HG02571 (cell line): ENCODE results near the gene PIGW.
"Not testable (repeated sequence)": the region's sequence is repeated elsewhere in the genome, so short reads cannot be mapped to it uniquely, and the experiment has no call there.

Source experiments
- ATAC-seq: cut with Tn5 transposase; IDR thresholded peaks from one replicate; pipeline ENCODE4 v1.9.1; 2021; ENCODE audit warnings: mild to moderate bottlenecking, moderate library complexity; ENCODE audit not compliant: unreplicated experiment

The PIGW gene

GRCh38 chr17:36507266-36507665 lies 27.5 kb upstream of the PIGW start:
- no peak for ATAC-seq

DNA sequence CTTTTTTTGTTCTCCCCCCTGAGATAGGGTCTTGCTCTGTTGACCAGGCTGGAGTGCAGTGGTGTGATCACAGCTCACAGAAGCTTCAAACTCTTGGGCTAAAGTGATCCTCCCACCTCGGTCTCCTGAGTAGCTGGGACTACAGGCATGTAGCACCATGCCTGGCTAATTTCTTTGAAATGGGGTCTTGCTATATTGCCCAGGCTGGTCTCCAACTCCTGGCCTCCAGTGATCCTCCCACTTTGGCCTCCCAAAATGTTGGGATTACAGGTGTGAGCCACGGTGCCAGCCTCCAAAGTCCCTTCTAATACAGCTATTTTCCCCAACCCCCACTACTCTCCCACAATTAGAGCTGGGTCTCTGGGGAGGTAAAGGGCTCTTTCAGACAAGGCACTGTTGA lies 26.3 kb upstream of the PIGW start:
- not testable (repeated sequence) for ATAC-seq

DNA sequence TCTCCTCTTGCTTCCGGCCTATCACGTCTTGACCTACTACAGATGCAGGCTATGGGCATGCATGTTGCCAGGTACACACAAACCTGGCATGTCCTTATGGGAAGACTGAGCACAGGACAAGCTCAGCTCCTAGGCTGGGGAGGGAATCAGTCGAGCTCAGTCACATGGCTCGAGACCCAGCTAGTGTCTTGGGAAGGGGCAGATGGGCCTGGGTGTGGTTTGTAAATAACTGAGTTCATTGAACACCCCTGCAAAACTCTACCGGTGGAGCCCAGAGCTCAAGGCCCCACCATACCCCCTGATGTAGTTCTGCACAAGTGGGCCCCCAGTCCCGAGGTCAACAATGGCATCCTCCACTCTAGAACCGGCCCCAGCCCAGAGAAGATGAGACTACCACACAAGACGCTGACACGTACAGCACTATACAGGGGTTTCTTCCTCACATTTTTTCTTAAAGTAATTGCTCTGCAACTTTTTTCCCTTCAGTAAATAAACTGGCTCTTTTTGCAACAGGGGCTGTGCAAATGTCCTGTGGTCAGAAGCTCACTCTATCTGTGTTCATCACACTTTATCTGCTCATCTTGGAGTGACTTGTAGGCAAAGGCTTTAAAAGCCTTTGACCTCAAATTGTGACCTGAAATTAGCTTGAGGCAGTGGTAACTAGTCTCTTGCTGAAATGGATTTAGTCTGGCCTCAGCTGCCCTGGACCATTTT lies 25.4 kb upstream of the PIGW start:
- ATAC-seq, result no peak

- no peak for ATAC-seq
These were observed 24.2 kb upstream of the PIGW start for GRCh38 chr17:36510636-36511035.

- ATAC-seq, result no peak
These were observed 23.6 kb upstream of the PIGW start for GRCh38 chr17:36511216-36511615.

GRCh38 chr17:36512641-36513040 lies 22.1 kb upstream of the PIGW start:
- ATAC-seq, result no peak

GRCh38 chr17:36514856-36515255 lies 19.9 kb upstream of the PIGW start:
- ATAC-seq, result no peak

GRCh38 chr17:36515837-36516236 lies 18.9 kb upstream of the PIGW start:
- no peak for ATAC-seq

DNA sequence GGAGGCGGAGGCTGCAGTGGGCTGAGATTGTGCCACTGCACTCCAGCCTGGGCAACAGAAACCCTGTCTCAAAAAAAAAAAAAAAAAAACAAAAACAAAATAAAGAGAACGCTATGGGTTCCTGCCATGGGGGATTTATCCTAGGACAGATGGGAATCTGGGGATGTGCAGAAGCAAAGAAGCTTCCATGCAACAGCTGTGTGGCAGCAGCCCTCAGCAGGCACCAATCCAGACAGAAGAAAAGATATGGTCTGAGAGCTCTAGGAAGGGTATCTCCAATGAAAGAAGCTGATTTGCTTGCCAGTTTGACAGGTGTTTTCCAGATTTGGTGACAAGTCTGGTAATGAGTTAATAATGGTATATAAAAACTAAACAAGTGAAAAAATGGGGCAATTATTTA lies 11.7 kb upstream of the PIGW start:
- ATAC-seq, result no peak

DNA sequence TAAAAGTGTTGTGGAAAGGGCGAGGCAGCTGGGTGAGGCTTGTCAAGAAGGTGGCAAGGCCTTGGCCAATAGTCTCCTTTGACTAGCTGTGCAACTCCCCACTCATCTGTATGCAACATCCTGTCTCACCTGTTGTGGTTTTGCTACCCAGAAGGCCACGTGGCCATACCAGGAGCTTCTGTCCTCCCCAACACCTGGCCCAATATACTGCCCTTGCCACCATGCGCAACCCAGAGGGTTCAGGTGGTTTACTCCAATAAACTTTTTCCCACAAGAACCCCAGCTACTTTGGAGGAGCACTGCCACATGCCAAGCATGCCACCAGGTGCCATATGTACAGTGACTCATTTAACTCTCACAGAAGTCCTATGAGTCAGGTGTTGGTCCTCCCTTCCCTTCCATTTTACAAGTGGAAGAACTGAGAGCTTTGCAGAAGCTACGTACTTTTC lies 10.3 kb upstream of the PIGW start:
- ATAC-seq, result no peak

DNA sequence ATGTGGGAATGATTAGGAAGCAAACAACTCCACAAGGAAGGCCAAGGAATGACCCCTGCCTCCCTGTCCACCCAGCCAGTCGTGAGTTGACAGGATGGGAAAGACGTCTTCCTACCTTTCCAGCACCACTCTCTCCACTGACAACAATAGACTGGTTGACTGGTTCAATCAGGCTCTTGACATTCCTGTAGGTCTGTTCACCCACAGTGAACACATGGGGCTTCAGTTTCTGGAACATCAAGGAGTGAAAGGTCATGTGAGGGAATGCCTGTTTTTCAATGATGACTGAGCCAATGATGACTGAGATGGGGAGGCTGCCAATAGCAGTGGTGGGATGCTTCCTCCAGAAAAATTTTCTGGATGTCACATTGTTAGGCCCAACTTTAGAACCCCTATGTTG lies 9.7 kb upstream of the PIGW start:
- no peak for ATAC-seq

DNA sequence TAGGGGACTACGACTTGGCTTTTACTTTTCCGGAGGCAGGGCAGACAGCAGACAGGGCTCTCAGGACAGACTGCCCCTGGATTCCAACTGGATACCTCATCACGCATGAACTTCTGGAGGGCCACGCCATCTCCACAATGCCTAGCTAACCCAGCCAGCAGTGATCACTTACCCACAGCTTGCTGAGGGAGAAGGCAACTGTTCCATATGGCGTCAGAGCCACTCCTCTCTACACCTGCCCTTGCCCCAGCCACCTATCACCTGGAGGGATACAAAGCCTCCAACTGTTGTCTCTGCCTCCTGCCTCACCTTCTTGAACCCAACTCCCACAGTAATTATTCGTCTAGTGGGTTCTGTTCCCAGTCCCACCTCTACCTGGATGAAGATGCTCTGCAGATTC lies 8.9 kb upstream of the PIGW start:
- no peak for ATAC-seq

DNA sequence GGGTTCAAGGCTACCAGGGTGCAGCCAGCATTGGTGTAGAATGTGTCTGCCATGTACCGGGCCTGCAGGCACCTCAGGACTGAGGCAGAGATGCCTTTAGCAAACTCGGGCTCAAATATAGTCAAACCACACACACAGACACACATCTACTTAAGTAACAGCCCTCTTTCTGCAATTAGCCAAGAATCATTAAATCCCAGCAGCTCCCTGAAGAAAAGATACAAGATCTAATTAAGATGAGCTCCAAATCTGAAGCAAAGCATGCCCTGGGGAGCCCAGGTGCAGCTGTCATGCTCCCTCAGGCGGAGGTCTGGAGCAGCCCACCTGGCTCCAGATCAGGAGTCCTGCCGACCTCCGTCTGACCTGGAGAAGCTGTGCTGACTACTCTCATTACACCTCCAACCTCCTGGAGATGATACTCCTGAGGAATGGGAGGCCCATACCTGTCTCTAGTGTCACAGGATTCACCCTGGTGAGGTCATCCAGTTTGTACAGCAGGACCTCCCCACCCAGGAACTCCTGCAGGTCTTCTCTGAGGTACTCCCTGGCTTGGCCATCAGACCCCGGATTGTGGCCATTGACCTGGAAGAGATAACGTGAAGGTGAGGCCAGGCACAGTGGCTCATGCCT lies 7.1 kb upstream of the PIGW start:
- ATAC-seq, result no peak

GRCh38 chr17:36529121-36529520 lies 5.7 kb upstream of the PIGW start:
- no peak for ATAC-seq

DNA sequence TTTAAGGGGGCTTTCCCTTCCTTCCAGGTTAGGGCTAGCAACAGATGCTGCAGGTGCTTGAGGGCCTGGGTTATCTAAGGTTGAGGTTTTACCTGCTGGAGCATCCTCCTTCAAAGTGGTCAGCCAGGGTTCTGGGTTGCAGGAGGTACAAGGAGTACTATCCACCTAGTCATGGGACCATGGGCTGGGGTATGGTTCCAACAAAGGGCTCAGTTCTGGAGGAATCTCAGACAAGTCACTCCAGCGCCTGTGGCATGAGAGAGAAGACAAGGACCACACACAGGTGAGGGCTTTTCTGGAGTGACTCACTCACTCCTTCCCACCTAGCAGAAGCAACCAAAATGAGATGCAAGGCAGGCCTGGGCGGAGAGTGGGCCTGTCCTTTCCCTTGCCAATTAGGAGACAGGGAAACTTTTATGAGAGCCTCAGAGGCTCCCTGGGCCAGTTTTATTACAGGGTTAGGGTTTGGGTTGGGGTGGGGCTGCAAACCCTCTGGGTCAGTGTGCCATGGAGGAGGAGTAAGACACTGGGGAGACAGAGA lies 2.3 kb upstream of the PIGW start:
- ATAC-seq, result no peak

DNA sequence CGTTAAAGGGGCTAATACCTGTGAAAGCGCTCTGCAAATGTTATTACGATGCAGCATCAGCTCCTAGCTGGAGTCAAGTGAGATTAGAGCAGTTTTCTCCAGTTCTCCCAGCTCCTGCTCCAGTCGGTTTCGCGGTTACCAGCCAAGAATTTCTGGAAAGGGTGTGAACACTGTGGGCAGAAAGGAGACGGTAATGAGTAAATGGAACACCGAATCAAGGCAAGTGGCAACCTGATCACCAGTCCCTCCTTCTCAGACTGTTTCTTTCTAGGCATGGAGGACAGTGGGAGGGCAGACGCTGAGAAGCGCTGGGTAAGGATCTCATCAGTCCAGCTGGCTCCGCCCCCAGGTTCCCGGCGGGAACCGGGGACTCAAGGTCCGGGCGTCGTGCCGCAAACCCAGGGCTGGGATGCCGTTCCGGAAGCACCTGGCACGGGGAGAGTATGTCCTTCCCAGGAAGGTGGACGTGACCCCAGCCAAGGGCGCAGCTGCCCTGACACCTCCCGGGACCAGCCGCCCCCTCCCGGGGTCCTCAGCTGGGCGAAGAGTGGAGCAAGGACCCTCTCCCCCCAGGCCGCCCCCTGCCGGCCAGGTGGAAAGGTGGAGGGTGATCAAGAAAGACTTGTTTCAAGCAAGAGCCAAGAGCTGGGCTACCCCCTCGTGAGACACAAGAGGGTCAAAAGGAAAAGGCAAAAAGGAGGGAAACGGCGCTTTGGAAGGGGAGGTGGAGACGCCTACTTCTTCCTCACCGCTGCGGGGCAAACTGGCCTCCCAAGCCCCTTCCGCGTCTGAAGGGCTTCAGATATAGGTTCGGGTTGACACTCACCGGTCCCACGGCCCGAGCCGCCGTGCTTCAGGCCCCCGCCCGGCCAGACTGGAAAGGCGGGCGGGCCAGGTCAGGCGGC lies 600 bp upstream of the PIGW start:
- ATAC-seq, result peak; percentile 19

- ATAC-seq, result no peak
These were observed 888 bp downstream of the PIGW start for GRCh38 chr17:36535669-36536081.

DNA sequence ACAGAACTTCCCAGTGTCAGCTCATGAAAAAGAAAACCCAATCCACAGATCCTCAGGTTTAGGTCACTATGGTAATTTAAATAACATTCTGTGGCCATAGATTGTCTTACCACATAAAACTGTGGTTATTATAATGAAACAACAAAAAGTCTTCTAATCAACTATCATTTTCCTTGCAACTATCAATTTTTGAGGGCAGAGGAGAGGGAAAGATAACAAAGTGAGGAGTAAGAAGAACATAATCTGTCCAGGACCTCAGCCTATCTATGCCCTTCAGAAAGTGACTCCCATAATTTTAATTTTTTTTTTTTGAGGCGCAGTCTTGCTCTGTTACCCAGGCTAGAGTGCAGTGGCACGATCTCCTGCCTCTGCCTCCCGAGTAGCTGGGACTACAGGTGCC lies 5.9 kb downstream of the PIGW start:
- no peak for ATAC-seq

- ATAC-seq, result no peak
These were observed 8.0 kb downstream of the PIGW start for GRCh38 chr17:36542755-36543154.

GRCh38 chr17:36544044-36544306 lies 9.2 kb downstream of the PIGW start:
- ATAC-seq, result peak; percentile 5

DNA sequence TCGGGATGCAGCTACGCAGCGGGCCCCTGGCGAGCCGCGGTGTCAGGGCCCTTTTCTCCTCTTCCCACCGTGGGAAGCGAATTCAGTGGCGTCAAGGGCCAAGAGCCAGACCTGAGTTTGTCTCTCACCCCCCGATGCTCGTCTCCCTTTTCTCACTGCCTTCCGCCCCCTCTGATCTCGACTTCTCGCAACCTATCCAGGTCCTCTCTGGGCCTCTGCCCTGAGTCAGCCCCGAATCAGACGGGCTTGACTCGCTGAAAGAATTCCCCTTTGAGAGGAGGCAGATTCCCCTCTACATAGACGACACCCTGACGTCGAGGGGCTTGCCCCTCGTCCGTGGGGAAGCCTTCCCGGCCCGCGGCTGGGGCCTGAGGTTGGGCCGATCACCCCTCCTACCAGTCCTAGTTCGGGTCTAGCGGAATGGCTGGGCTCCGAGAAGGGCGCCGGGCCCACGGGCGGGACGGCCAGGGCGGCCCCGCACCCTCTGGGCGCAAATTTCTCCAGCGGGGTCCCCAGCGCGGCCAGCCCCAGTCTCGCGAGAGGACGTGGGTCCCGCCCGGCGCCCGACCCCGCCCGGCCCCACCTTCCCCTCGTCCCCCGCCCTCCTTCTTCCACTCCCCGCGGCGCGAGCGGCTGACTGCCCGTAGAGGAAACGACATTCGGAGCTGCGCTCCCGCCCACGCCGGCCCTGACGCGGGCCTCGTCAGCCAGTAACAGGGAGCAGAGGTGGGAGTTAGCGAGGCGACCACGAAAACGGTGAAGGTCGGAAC lies 9.7 kb downstream of the PIGW start, which contains the start of gene GGNBP2:
TSS of gene GGNBP2 (plus strand) at position 613 of the 770 bp plus-strand sequence. CDS start 806 bp downstream, outside the sequence.
- ATAC-seq, result peak; percentile 49
